GM21717 (cell line): ENCODE data around the gene CAPN2.

Source experiments
- ATAC-seq: cut with Tn5 transposase; IDR thresholded peaks from one replicate; pipeline ENCODE4 v1.9.1; 2021; ENCODE audit warnings: mild to moderate bottlenecking, moderate library complexity; ENCODE audit not compliant: unreplicated experiment

CAPN2 gene

DNA sequence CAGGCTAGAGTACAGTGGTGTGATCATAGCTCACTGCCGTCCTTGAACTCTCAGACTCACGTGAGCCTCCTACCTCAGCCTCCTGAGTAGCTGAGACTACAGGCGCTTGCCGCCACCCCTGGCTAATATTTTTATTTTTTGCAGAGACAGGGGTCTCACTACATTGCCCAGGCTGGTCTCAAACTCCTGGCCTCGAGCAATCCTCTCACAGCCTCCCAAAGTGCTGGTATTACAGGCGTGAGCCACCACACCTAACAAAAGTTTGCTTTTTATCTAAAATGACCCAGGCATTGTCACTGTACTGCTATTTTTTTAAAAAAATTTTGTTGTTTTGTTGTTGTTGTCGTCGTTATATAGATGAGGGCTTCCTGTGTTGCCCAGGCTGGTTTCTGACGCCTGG, 46.4 kb downstream of the CAPN2 start:
- ATAC-seq, result no peak

DNA sequence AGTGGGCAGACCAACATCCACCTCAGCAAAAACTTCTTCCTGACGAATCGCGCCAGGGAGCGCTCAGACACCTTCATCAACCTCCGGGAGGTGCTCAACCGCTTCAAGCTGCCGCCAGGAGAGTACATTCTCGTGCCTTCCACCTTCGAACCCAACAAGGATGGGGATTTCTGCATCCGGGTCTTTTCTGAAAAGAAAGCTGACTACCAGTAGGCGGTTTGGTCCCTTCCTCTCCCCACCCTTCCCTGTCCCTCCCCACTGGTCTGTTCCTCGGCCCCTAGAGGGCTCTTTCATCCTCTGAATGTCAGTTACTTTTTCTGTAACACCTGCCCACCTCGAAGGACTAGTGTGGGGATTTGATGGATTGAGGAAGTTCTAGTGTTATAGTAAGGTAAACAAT, 46.9 kb downstream of the CAPN2 start:
- no peak for ATAC-seq

- no peak for ATAC-seq
Observed at GRCh38 chr1:223760833-223761232, 48.5 kb downstream of the CAPN2 start.

DNA sequence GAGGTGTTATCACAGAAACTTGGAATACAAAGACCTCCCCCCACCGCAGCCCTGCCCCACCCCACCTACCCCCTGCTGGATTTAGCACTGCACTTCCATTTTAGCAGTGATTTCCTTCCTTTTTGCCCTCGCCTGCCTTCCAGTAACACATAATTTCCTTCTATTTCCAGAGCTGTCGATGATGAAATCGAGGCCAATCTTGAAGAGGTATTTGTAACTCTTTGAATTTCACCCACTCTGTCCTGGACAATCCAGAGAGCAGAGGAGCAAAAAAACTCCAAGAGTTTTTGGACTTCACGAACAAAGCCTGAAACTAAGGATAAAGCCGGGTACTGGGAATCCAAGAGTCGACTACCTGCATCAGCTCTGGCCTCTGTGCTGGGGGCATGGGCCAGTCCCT, 49.1 kb downstream of the CAPN2 start:
- no peak for ATAC-seq

GRCh38 chr1:223763251-223763650, 50.9 kb downstream of the CAPN2 start:
- ATAC-seq, result no peak

- ATAC-seq, result no peak
Observed at GRCh38 chr1:223763881-223764280, 51.5 kb downstream of the CAPN2 start.

DNA sequence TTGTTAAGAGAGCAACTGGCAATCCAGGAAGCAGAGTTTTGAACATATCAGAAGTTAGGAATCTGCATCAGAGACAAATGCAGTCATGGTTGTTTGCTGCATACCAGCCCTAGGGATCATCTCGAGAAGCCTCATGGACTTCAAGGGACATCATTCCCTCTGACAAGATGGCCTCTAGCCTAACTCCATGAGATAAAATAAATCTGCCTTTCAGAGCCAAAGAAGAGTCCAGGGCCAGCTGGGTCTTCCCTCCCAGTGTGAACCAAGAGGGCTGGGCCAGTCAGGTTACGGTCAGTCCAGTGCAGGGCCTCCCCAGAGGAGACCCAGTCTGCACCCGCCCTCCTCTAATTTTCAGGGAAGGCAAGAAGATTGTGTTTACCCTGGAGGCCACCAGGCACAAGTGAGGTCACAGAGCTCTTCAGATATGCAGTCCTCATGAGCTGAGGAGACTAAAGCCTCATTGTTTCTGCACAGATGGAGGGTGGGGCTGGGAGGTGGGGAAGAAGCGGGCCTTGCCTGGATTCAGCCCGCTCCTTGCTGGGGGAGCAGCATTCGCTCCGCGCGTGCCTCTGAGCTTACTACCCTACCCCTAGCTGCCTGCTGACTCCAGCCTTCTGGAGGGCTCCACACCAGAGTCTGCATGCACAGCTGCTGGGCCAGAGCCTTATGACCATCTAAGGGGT, 52.8 kb downstream of the CAPN2 start:
- no peak for ATAC-seq

DNA sequence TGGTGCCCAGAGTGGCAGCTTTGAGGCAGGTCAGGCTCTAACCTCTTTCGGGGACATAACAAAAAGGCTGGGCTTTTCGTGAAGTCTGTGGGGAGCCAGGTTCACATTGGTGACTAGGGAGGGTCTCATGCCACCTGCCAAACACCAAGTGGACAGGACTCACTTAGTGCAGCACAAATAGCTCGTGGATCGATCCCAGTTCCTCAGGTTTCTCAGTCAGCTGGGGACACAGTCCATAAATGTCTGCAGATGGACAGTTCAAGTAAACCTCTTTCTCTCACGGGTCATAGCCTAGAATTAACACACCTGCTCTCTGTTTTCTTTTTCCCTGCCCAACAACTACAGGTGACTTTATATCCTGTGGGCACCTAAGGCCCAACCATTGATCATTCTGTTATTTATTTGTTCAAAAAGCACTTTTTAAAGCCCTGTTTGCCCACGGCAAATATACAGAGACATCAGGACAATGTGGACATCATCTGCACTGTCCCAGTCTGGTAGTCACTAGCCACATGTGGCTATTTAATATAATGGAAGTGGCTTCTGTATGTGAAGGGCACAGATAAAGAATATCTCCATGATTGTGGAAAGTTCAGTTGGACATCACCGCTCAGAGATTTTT, 53.5 kb downstream of the CAPN2 start:
- no peak for ATAC-seq

DNA sequence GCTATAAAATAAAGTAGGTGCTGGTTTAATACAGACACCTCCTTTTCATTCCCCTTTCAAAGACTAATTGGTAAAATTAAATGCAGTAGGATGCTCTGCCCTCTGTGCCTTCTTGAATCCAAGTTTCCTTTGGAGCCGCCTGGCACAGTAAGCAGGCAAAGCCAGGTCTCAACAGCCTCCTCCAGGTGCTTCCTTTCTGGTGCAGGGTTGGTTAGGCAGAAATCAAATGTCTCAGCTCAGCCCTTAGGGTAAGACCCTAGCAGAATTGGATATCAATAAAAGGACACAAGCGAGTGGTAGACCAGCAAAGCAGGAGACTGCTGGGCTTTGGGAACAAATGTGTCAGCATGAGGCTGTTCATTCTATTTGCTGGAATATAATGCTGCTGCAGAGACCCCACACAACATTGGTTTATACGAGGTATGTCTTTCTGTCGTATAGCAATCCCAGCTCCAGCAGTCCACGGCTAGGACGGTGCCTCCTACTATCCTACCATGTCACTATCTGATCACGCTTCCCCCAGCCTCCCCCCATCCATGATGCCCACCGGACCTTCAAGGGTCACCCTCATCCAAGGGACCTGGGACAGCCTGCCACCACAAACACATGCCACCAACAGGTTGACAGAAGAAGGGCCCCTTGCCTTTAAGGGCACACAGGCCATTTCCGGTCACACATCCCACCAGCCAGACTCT, 58.4 kb downstream of the CAPN2 start:
- ATAC-seq, result no peak

DNA sequence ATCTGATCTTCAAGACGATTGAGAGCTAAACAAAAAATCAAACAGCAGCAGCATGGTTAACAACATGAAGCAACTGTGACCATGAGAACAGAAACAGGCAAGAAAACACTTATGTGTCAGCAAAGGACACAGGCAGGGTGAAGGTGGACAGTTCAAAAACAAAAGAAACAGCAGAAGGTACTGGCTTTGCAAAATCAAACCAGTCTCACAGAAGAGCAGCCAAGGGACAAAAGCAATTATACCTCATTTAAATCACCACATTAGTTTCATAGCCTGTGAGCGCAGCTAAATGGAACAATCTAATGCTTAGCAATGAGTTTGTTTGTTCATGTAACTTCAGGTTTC, 59.1 kb downstream of the CAPN2 start:
- no peak for ATAC-seq

- no peak for ATAC-seq
Observed at GRCh38 chr1:223771814-223772770, 59.8 kb downstream of the CAPN2 start.

DNA sequence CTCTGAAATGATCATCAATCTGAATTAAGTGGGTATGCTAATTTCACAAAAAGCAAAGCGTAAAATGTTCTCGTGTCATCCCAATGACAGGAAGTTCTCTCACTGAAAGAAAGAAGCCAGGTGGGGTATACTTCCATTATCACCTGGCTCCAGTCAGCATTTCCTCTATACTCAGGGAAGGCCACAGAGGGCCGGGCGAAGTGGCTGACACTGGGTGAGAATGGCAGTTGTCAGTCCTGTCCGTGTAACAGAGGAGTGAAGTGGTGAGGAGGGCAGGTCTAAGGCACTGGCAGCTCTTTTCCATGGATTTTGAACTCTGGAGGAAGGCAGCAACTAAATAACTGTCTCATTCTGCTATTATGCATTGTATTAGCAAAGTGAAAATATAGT, 60.4 kb downstream of the CAPN2 start:
- ATAC-seq, result no peak

DNA sequence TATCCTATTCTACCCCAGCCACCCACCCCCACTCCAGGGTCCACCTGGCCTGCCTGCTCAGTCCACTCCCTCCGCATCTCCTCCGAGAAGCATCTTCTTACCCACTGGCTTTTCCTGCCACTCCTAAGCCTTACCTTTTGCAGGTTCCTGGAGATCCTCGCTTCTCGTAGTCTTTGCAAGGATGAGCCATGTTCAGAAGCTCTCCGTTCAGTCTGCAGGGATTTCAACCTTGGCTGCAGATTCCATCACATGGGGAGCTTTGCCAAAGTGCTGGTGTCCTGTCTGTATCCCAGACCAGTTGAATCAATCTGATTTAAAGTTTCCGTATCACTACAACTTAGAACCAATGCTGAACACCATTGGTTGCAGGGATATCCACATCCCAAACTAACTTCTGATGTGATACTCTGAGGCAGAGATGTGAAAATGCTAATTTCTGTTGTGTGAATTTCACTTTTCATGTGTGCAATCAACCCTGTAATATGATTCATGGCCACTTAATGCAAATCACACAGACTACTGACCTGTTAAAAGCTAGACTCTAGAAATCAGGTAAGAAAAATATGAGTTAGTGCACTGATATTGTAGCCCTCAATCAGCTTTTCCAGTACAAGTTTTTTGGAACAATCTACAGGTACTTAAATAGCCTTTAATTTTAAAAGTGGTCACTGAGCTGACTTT, 61.9 kb downstream of the CAPN2 start:
- ATAC-seq, result no peak

- ATAC-seq, result no peak
Observed at GRCh38 chr1:223775054-223775453, 62.7 kb downstream of the CAPN2 start.

GRCh38 chr1:223775711-223776074, 63.4 kb downstream of the CAPN2 start:
- no peak for ATAC-seq

DNA sequence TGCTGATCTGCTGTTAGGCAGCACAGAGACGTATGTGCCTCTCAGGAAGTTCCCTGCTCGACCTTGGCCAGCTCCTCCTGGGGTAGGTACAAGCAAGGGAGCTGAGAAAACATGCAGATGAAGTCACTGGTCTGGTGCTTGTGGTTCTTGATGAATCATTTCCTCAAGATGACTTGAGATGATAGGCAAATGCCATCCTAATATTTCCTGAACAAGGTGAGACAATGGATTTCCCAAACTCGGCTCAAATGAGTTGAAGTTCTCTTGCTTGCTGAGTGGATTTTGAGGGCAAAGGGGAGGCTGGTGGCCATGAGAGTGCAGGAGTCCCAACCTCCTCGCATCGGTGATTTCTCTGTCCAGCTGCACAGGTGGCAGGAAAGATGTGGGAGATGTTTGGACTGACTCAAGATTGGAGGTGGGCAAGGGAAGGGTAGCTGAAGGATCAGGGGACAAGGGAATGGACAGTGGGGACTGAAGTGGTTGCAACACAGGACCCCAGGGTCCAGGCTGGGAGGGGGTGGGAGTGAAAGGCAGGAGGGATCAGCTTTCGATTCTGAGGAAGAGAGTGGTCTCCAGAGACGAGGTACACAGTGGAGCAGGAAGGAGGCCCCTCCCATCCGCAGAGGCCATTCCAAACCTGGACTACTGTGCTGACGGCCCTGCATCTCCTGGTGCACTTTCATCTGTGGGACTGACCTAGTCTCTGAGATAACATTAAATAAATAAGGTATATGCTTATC, 63.9 kb downstream of the CAPN2 start:
- no peak for ATAC-seq

GRCh38 chr1:223776826-223777454, 64.6 kb downstream of the CAPN2 start:
- ATAC-seq, result no peak

DNA sequence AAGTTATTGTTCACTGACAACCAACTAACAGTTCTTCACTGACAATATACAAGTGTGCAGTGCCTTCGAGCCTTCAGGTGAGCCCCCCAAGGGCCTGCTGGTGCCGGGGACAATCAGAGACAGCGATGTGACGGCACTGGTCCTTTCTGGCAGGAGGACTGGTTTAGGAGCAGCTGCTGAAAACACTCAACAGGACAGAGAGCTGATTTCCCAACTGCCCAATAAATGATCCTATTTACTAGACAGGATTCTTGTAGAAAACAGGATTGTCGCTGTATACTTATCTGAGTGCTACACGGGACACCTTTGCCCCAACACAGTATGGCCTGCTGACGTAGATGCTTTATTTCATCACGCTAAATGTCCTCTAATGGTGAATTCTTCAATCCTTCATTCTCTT, 68.0 kb downstream of the CAPN2 start:
- no peak for ATAC-seq

- no peak for ATAC-seq
Observed at GRCh38 chr1:223780949-223781348, 68.6 kb downstream of the CAPN2 start.

DNA sequence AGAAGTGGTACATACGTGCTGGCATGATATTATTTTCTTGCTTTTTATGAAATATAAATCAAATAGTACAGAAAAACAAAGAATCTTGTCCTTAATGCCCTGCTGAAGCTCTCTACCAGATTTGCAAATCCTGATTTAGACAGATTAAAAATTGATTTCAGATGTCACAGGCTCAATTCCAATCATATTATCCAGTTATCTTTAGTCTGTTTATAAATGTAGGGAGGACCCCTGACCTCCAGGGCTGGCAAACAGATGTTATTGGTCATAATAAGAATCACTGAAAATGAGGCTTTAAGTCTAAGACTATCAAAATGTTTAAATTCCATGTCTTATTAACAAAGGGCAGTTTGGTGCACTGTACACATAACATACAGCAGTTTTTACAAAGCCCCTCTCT, 71.3 kb downstream of the CAPN2 start:
- ATAC-seq, result no peak
